PC-3 (cell line): ENCODE measurements around the gene FAM120B.

Experiments used
- EZH2 ChIP-seq: fragments of 300-600 bp; sonication (generic); IDR thresholded peaks from one replicate; pipeline ENCODE4 v1.6.1; 2017; ENCODE audit warnings: antibody characterized with exemption, mild to moderate bottlenecking, low read length; ENCODE audit not compliant: unreplicated experiment
- TF ChIP-seq, protein P1 (sequence below): fragments of 300-600 bp; sonication (generic); conservative IDR thresholded peaks from 2 replicates; pipeline ENCODE4 v1.5.1; 2017; ENCODE audit warnings: antibody characterized with exemption, low read depth, mild to moderate bottlenecking, low read length

DNA sequence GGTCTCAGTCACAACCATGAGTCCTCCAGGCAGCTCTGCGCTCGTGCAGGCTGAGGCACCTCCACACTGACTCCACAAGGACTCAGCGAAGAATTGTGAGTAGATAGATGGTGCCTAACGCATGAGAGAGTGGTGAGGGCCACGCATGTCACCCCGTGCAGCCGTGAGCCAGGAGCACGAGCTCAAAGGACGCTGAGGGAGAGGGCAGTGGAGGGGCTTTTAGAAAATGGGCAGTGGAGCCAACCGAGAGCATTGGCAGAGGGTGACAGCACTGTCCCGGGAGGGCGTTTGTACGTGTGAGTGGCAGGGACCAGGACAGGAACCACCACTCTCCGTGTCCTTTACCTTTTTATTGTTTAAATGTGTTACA lies 141.0 kb downstream of the FAM120B start:
- TF ChIP-seq, protein P1, sequence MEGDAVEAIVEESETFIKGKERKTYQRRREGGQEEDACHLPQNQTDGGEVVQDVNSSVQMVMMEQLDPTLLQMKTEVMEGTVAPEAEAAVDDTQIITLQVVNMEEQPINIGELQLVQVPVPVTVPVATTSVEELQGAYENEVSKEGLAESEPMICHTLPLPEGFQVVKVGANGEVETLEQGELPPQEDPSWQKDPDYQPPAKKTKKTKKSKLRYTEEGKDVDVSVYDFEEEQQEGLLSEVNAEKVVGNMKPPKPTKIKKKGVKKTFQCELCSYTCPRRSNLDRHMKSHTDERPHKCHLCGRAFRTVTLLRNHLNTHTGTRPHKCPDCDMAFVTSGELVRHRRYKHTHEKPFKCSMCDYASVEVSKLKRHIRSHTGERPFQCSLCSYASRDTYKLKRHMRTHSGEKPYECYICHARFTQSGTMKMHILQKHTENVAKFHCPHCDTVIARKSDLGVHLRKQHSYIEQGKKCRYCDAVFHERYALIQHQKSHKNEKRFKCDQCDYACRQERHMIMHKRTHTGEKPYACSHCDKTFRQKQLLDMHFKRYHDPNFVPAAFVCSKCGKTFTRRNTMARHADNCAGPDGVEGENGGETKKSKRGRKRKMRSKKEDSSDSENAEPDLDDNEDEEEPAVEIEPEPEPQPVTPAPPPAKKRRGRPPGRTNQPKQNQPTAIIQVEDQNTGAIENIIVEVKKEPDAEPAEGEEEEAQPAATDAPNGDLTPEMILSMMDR: no peak
- no peak for TF ChIP-seq EZH2
